Measurements from ENCODE around the gene DOCK11. TPM values are rescaled to one million over a fixed set of nuclear protein-coding genes. Genes with fewer than 3 reads are reported as not detected.

Gene DOCK11
- total RNA-seq, 1 donor from 2014 or later: 76.2 TPM

GRCh38 chrX:118536687-118537461, 41.3 kb downstream of the DOCK11 start:
- no peaks in the 10 kb centered on the region for H3K4me1 ChIP-seq
- no peak for TF ChIP-seq CTCF (IDR thresholded peaks at IDR 0.05)
- intact Hi-C loops (cut with DNase I): no loop called here
- peak in 1 of 2 donors; percentile 43 for ATAC-seq
- no peaks in the 10 kb centered on the region for H3K9me3 ChIP-seq
- H3K36me3 ChIP-seq: no peaks in the 10 kb centered on the region
- no peak for DNase-seq
- no peaks in the 10 kb centered on the region for H3K27me3 ChIP-seq (ENCODE audit: low read depth)
- H3K27ac ChIP-seq: peak overlapping the region; percentile 31
- H3K4me3 ChIP-seq: no peak overlapping the region

DNA sequence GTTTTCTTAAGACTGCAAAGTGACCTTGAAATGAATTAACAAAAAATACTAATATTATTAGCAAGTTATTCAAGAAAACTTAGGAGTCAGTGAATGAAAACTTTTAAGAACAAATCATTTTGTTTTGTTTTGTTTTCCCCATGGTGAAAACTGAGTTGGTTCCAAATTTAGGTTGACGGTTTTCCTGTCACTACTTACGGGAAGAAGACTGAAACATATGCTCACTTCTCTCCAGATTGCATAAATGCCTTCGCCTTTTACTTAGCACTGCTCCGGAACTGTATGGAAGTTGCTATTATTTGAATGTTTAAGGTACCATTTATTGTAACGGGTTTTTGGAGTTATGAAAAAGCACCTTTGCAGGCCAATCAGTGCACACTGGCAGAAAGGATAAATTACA, 42.8 kb downstream of the DOCK11 start:
- H3K4me3 ChIP-seq: no peak overlapping the region
- intact Hi-C loops (cut with DNase I): no loop called here
- peak overlapping the region; percentile 24 for H3K27ac ChIP-seq
- no peaks in the 10 kb centered on the region for H3K27me3 ChIP-seq (ENCODE audit: low read depth)
- H3K4me1 ChIP-seq: no peaks in the 10 kb centered on the region
- H3K9me3 ChIP-seq: no peaks in the 10 kb centered on the region
- DNase-seq: no peak
- H3K36me3 ChIP-seq: peaks cover 5% of the 10 kb centered on the region
- ATAC-seq: no peak
- TF ChIP-seq CTCF (IDR thresholded peaks at IDR 0.05): no peak

- intact Hi-C loops (cut with DNase I): no loop called here
- TF ChIP-seq CTCF (IDR thresholded peaks at IDR 0.05): no peak
- no peaks in the 10 kb centered on the region for H3K9me3 ChIP-seq
Measured at GRCh38 chrX:118540342-118540741, 44.7 kb downstream of the DOCK11 start.

DNA sequence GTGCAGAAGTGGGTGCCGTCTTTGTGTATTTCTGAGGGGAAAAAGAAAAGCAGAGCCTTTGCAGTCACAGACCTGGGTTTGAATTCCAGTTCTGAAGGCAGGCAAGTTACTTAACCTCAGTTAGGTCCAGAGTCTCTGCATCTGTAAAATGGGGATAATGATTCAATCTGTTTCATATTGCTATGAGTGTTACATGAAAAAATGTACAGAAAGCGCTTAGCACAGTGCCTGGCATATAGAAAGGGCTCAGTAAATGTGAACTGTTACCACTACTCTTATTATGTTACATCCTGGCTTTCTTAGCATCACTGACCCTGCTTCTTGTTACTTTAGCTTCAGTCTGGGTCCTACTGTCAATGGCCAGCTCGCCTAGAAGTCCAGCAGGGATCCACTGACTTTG, 45.9 kb downstream of the DOCK11 start:
- DNase-seq (no peak), ATAC-seq (no peak)
- Histone ChIP-seq H3K27ac (no peak overlapping the region), H3K36me3 (peaks cover 6% of the 10 kb centered on the region), H3K9me3 (no peaks in the 10 kb centered on the region), H3K4me1 (no peaks in the 10 kb centered on the region), H3K27me3 (ENCODE audit: low read depth) (no peaks in the 10 kb centered on the region), H3K4me3 (no peak overlapping the region)
- intact Hi-C loops (cut with DNase I): no loop called here
- TF ChIP-seq CTCF (IDR thresholded peaks at IDR 0.05): no peak

More at GRCh38 chrX:118540342-118540741, 44.7 kb downstream of the DOCK11 start:
- Histone ChIP-seq H3K27ac (no peak overlapping the region), H3K27me3 (ENCODE audit: low read depth) (no peaks in the 10 kb centered on the region), H3K4me1 (no peaks in the 10 kb centered on the region), H3K4me3 (no peak overlapping the region), H3K36me3 (peaks cover 6% of the 10 kb centered on the region)
- ATAC-seq (no peak), DNase-seq (no peak)

DNA sequence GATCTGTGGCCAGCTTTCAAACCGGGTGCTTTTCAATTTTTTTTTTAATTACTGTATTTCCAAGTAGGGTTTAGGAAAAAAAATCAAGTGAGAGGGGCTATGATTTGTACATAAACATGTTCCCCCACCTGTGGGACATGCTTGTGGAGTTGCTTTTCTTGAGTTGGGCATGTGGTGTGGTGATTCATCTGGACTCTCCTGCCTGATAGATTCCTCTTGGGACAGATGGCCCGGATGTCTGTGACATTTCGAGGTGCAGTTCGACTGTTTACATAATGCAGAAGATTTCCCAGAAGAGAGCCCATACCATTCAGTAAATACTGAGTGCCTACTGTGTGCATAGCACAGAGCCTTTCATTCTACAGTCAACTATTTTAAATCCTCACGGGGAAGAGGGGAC, 49.9 kb downstream of the DOCK11 start:
- H3K4me3 ChIP-seq: no peak overlapping the region
- ATAC-seq (no peak), DNase-seq (no peak)
- no peak overlapping the region for H3K27ac ChIP-seq
- no peak for TF ChIP-seq CTCF (IDR thresholded peaks at IDR 0.05)
- H3K36me3 ChIP-seq: peaks cover 6% of the 10 kb centered on the region
- no peaks in the 10 kb centered on the region for H3K4me1 ChIP-seq
- H3K9me3 ChIP-seq: no peaks in the 10 kb centered on the region
- intact Hi-C loops (cut with DNase I): no loop called here
- H3K27me3 ChIP-seq (ENCODE audit: low read depth): no peaks in the 10 kb centered on the region
